Hepatocyte (in vitro differentiated cells): ENCODE data around the gene RIT1. TPM values are rescaled to one million over a fixed set of nuclear protein-coding genes. Genes with fewer than 3 reads are reported as not detected.
"Not testable (repeated sequence)": the region's sequence is repeated elsewhere in the genome, so short reads cannot be mapped to it uniquely, and the experiment has no call there.

ENCODE experiments used
- DNase-seq: peaks from one replicate; pipeline ENCODE4 v3.0.0-alpha.2; 2016; ENCODE audit warnings: low spot score
- H2AFZ ChIP-seq: fragments of 200-600 bp; sonication (generic); 2 replicates; pipeline ENCODE4 v1.6.0; 2016; ENCODE audit warnings: antibody characterized with exemption, mild to moderate bottlenecking
- H3K27ac ChIP-seq: fragments of 200-600 bp; sonication (generic); 2 replicates; pipeline ENCODE4 v1.5.1; 2016; ENCODE audit warnings: mild to moderate bottlenecking
- H3K27me3 ChIP-seq: fragments of 200-600 bp; sonication (generic); 2 replicates; pipeline ENCODE4 v1.6.1; 2016
- H3K36me3 ChIP-seq: fragments of 200-600 bp; sonication (generic); replicated peaks from 2 replicates; pipeline ENCODE4 v1.5.1; 2016; ENCODE audit warnings: low read depth; ENCODE audit not compliant: insufficient read depth
- H3K4me1 ChIP-seq: fragments of 200-600 bp; sonication (generic); 2 replicates; pipeline ENCODE4 v1.5.1; 2016; ENCODE audit warnings: mild to moderate bottlenecking, moderate library complexity; ENCODE audit not compliant: insufficient read depth
- H3K4me2 ChIP-seq: fragments of 200-600 bp; sonication (generic); 2 replicates; pipeline ENCODE4 v1.6.0; 2016
- H3K4me3 ChIP-seq: fragments of 200-600 bp; sonication (generic); 2 replicates; pipeline ENCODE4 v1.5.1; 2016; ENCODE audit warnings: mild to moderate bottlenecking
- H3K79me2 ChIP-seq: fragments of 200-600 bp; sonication (generic); 2 replicates; pipeline ENCODE4 v1.6.0; 2017; ENCODE audit warnings: mild to moderate bottlenecking
- H3K9me2 ChIP-seq: fragments of 200-600 bp; sonication (generic); replicated peaks from 2 replicates; pipeline ENCODE4 v1.6.0; 2017; ENCODE audit warnings: mild to moderate bottlenecking; ENCODE audit not compliant: insufficient read depth
- H3K9me3 ChIP-seq: fragments of 200-600 bp; sonication (generic); 2 replicates; pipeline ENCODE4 v1.5.1; 2016; ENCODE audit warnings: low read depth, mild to moderate bottlenecking
- H4K20me1 ChIP-seq: fragments of 200-600 bp; sonication (generic); 2 replicates; pipeline ENCODE4 v1.6.0; 2016; ENCODE audit warnings: mild to moderate bottlenecking; ENCODE audit not compliant: insufficient read depth, poor library complexity, severe bottlenecking
- EZH2 ChIP-seq: fragments of 200-600 bp; sonication (generic); IDR thresholded peaks from 2 replicates; pipeline ENCODE4 v1.6.1; 2016; ENCODE audit warnings: antibody characterized with exemption, mild to moderate bottlenecking, borderline replicate concordance
- EZH2phosphoT487 ChIP-seq: fragments of 200-600 bp; sonication (generic); IDR thresholded peaks from one replicate; pipeline ENCODE4 v1.6.1; 2018; ENCODE audit warnings: antibody characterized with exemption, mild to moderate bottlenecking, low read depth, moderate library complexity; ENCODE audit not compliant: unreplicated experiment, severe bottlenecking
- WGBS: methylation state at CpG from one replicate; pipeline ENCODE4 v1.1.6; 2016; ENCODE audit warnings: low lambda C conversion rate; ENCODE audit errors: missing lambda C conversion rate; 5-methylcytosine and 5-hydroxymethylcytosine counted together
- polyA plus RNA-seq: library from polyadenylated mRNA; unstranded; fragments of >200 nt; fragmentation: Nextera tagmentation; extraction: Ambion mirVana; gene quantifications from 2 replicates; pipeline ENCODE4 v1.2.1, GENCODE V29; 2016
- total RNA-seq: library from RNA; depleted of rRNA; stranded (reverse); fragments of >200 nt; gene quantifications from 2 replicates; pipeline ENCODE4 v1.2.3, GENCODE V29; 2014
- TF ChIP-seq, protein P1 (sequence below): fragments of 200-600 bp; sonication (generic); IDR thresholded peaks from 2 replicates; pipeline ENCODE4 v1.5.1; 2016; ENCODE audit warnings: antibody characterized with exemption, mild to moderate bottlenecking; ENCODE audit not compliant: poor library complexity

The RIT1 gene
- total and polyA plus RNA-seq, 2 experiments from 2014 or later: 17.6 to 33.5 TPM

DNA sequence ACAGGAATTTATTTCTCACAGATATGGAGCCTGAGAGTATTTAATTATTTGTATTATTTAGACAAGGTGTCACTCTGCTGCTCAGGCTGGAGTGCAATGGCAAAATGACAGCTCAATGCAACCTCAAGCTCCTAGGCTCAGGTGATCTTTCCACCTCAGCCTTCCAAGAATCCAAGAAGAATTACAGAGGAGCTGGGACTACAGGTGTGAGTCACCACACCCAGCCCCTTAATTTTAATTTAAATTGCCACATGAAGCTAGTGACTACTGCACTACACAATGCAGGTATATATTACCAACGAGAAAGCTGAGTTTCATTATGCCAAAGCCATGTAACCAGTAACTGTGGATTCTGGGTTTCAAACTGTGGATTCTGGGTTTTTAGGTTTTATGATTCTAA is 20.9 kb upstream of the RIT1 start:
- Histone ChIP-seq H3K4me1 (peaks cover 26% of the 10 kb centered on the region), H3K4me3 (no peak overlapping the region), H4K20me1 (peaks cover 34% of the 10 kb centered on the region), H3K27ac (no peak overlapping the region), H3K4me2 (peak overlapping the region; percentile 95), H3K9me2 (no peaks in the 10 kb centered on the region), H3K9me3 (no peaks in the 10 kb centered on the region), H3K27me3 (no peaks in the 10 kb centered on the region), H3K36me3 (peaks cover 6% of the 10 kb centered on the region), H3K79me2 (peaks cover 66% of the 10 kb centered on the region), H2AFZ (no peak overlapping the region)
- DNase-seq: no peak
- 85% methylated on average over 1 of the region's 1 CpG for WGBS
- no peak for TF ChIP-seq EZH2phosphoT487
- no peak for TF ChIP-seq EZH2
- TF ChIP-seq, protein P1, sequence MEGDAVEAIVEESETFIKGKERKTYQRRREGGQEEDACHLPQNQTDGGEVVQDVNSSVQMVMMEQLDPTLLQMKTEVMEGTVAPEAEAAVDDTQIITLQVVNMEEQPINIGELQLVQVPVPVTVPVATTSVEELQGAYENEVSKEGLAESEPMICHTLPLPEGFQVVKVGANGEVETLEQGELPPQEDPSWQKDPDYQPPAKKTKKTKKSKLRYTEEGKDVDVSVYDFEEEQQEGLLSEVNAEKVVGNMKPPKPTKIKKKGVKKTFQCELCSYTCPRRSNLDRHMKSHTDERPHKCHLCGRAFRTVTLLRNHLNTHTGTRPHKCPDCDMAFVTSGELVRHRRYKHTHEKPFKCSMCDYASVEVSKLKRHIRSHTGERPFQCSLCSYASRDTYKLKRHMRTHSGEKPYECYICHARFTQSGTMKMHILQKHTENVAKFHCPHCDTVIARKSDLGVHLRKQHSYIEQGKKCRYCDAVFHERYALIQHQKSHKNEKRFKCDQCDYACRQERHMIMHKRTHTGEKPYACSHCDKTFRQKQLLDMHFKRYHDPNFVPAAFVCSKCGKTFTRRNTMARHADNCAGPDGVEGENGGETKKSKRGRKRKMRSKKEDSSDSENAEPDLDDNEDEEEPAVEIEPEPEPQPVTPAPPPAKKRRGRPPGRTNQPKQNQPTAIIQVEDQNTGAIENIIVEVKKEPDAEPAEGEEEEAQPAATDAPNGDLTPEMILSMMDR: no peak

DNA sequence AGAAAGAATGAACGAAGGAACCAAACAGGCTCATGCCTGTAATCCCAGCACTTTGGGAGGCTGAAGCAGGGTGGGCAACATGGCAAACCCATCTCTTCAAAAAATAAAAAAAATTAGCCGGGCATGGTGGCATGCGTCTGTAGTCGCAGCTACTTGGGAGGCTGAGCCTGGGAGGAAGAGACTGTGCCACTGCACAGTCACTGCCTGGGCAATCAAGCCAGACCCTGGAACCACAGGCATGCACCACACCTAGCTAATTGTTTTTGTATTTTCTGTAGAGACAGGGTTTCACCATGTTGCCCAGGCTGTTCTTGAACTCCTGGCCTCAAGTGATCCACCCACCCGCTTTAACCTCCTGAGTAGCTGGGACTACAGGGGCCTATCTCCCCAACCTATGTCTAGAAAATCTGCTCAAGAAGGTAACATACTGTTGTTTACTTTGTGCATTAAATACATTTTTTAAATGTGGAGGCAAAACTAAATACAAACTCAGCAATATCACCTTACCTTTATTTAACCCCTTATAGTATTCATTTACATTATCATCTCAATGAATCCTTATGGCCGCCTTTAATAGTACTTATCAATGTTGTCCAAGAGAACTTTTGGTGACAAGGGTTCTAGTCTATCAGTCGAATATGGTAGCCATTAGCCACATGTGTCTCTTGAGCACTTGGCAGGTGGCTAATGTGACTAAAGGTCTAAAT is 20.3 kb upstream of the RIT1 start:
- peak overlapping the region; percentile 95 for H3K4me2 ChIP-seq
- no peak overlapping the region for H2AFZ ChIP-seq
- H4K20me1 ChIP-seq: peaks cover 34% of the 10 kb centered on the region
- no peak for DNase-seq
- H3K27ac ChIP-seq: no peak overlapping the region
- WGBS: 86% methylated on average over 7 of the region's 7 CpGs
- H3K9me3 ChIP-seq: no peaks in the 10 kb centered on the region
- H3K27me3 ChIP-seq: no peaks in the 10 kb centered on the region
- H3K79me2 ChIP-seq: peaks cover 72% of the 10 kb centered on the region
- H3K36me3 ChIP-seq: peaks cover 6% of the 10 kb centered on the region
- H3K4me3 ChIP-seq: no peak overlapping the region
- TF ChIP-seq EZH2 (no peak), EZH2phosphoT487 (no peak)
- TF ChIP-seq, protein P1: no peak
- H3K4me1 ChIP-seq: peaks cover 26% of the 10 kb centered on the region
- no peaks in the 10 kb centered on the region for H3K9me2 ChIP-seq

DNA sequence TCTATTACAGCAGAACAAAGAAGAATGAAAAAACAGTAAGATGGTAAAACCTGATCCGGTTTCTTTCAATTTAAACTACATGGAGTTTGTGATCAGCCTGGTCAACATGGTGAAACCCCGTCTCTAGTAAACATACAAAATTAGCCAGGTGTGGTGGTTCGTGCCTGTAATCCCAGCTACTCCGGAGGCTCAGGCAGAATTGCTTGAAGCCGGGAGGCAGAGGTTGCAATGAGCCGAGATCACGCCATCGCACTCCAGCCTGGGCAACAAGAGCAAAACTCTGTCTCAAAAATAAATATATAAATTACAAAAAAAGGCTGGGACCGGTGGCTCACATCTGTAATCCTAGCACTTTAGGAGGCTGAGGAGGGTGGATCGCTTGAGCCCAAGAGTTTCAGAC is 19.6 kb upstream of the RIT1 start:
- H3K4me3 ChIP-seq, H3K36me3 ChIP-seq, H3K9me2 ChIP-seq, H2AFZ ChIP-seq, H3K27ac ChIP-seq, H3K27me3 ChIP-seq, H3K9me3 ChIP-seq, DNase-seq: not testable (repeated sequence)
- 88% methylated on average over 10 of the region's 10 CpGs for WGBS
- Histone ChIP-seq H4K20me1 (peaks cover 34% of the 10 kb centered on the region), H3K4me1 (peaks cover 26% of the 10 kb centered on the region), H3K79me2 (peaks cover 78% of the 10 kb centered on the region), H3K4me2 (peak overlapping the region; percentile 95)

DNA sequence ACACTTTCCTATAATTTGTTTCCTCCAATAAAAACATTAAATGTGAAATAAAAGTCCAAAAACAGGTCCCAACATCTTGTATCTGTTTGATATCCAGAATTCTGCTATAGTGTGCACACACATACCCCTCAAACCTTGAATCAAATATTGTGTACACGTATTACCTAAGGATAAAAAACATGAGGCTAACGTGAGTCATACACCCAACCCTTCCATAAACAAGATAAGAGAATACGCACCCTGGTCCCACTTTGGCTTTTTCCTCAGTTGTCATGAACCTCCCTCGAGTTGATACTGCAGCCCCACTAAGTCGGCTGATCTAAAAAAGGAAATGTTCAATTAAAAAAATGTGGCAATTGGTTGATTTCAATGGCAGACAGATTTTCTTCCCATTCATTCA is 17.9 kb upstream of the RIT1 start:
- Histone ChIP-seq H3K4me2 (no peak overlapping the region), H3K9me2 (no peaks in the 10 kb centered on the region), H3K27ac (peak overlapping the region; percentile 27), H4K20me1 (peaks cover 34% of the 10 kb centered on the region), H3K36me3 (peaks cover 6% of the 10 kb centered on the region), H3K79me2 (peaks cover 84% of the 10 kb centered on the region), H3K4me1 (peaks cover 26% of the 10 kb centered on the region), H3K9me3 (no peaks in the 10 kb centered on the region), H3K27me3 (no peaks in the 10 kb centered on the region), H2AFZ (no peak overlapping the region), H3K4me3 (no peak overlapping the region)
- 66% methylated on average over 5 of the region's 5 CpGs for WGBS
- no peak for DNase-seq
- TF ChIP-seq EZH2: no peak
- TF ChIP-seq EZH2phosphoT487: no peak
- TF ChIP-seq, protein P1: no peak
